Spinal cord (tissue), 10 donors: ENCODE results near the gene PSMB4. TPM values are rescaled to one million over a fixed set of nuclear protein-coding genes. Genes with fewer than 3 reads are reported as not detected.
"Not testable (repeated sequence)": the region's sequence is repeated elsewhere in the genome, so short reads cannot be mapped to it uniquely, and the experiment has no call there.

Experiments
- DNase-seq, 6 donors: peaks; one replicate each; pipeline versions ENCODE4 v3.0.0 to v3.0.0-alpha.2; 2013 to 2015; ENCODE audit warnings: low spot score in 6 of 6, low read depth in 4 of 6
- H3K27ac ChIP-seq: one replicate; pipeline ENCODE4 v1.5.1; 2013; ENCODE audit warnings: low read depth, low read length, control low read depth
- H3K27me3 ChIP-seq: one replicate; pipeline ENCODE4 v1.6.1; 2013; ENCODE audit warnings: low read length; ENCODE audit not compliant: control insufficient read depth, insufficient read depth
- H3K36me3 ChIP-seq: one replicate; pipeline ENCODE4 v1.6.1; 2013; ENCODE audit warnings: low read length; ENCODE audit not compliant: control insufficient read depth, insufficient read depth
- H3K4me1 ChIP-seq: one replicate; pipeline ENCODE4 v1.6.1; 2013; ENCODE audit warnings: low read length; ENCODE audit not compliant: control insufficient read depth, insufficient read depth
- H3K4me3 ChIP-seq: one replicate; pipeline ENCODE4 v1.5.1; 2013; ENCODE audit warnings: low read depth, low read length, control low read depth
- H3K9me3 ChIP-seq: one replicate; pipeline ENCODE4 v1.6.1; 2013; ENCODE audit warnings: low read length; ENCODE audit not compliant: control insufficient read depth, insufficient read depth
- WGBS: methylation state at CpG from one replicate; pipeline ENCODE4 v1.1.5; 2013; ENCODE audit warnings: missing lambda C conversion rate; ENCODE audit not compliant: insufficient coverage; 5-methylcytosine and 5-hydroxymethylcytosine counted together
- polyA plus RNA-seq, 2 donors: library from polyadenylated mRNA; unstranded; fragments of 120-200 nt; gene quantifications; one replicate each; pipeline ENCODE4 v1.2.1, GENCODE V29; 2013; ENCODE audit not compliant: insufficient read length in 2 of 2
- total RNA-seq, 2 donors: library from RNA; depleted of rRNA in 1 of 2; stranded (reverse); fragments of 120-200 nt in 1 of 2; fragments of >200 nt in 1 of 2; gene quantifications; one replicate each; pipeline versions ENCODE4 v1.2.3 to v1.2.4, GENCODE V29; 2013 to 2014
- donor health status: healthy.

The PSMB4 gene
- total and polyA plus RNA-seq, 4 donors: 247 to 298 (median 280) TPM

DNA sequence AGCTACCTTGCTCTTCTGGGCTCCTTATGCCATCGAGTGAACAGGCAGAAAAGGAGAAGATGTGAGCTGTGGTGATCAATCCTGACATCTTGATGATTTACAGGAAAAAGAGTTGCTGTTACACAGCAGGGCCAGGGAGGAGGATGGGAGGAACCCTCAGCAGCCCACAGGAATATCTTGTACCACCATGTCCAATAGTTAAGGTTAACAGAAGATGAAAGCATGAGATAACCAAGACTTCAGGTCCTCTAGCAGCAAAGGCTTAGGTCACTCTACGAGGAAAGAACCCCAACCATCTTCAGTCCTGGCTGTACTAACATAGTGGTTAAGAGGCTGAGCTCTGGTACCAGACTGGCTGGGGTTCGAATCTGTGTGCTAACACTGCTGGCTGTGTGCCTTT, 14.8 kb upstream of the PSMB4 start:
- H3K27ac ChIP-seq: no peak overlapping the region
- no peaks in the 10 kb centered on the region for H3K9me3 ChIP-seq
- no peaks in the 10 kb centered on the region for H3K27me3 ChIP-seq
- no peaks in the 10 kb centered on the region for H3K4me1 ChIP-seq
- H3K36me3 ChIP-seq: no peaks in the 10 kb centered on the region
- DNase-seq: no peak
- no peak overlapping the region for H3K4me3 ChIP-seq
- 100% methylated on average over 1 of the region's 3 CpGs for WGBS

DNA sequence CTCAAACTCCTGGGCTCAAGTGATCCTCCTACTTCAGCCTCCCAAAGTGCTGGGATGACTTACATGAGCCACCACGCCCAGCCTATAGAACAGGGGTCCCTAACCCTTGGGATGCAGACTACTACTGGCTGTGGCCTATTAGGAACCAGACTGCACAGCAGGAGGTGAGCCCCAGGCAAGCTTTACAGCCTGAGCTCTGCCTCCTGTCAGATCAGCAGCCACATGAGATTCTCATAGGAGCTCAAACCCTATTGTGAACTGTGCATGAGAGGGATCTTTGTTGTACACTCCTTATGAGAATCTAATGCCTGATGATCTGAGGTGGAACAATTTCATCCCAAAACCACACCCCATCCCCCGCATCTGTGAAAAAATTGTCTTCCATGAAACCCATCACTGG, 13.4 kb upstream of the PSMB4 start:
- 86% methylated on average over 1 of the region's 2 CpGs for WGBS
- DNase-seq: no peak
- Histone ChIP-seq H3K9me3 (no peaks in the 10 kb centered on the region), H3K36me3 (no peaks in the 10 kb centered on the region), H3K4me1 (no peaks in the 10 kb centered on the region), H3K27me3 (no peaks in the 10 kb centered on the region), H3K27ac (no peak overlapping the region), H3K4me3 (no peak overlapping the region)

DNA sequence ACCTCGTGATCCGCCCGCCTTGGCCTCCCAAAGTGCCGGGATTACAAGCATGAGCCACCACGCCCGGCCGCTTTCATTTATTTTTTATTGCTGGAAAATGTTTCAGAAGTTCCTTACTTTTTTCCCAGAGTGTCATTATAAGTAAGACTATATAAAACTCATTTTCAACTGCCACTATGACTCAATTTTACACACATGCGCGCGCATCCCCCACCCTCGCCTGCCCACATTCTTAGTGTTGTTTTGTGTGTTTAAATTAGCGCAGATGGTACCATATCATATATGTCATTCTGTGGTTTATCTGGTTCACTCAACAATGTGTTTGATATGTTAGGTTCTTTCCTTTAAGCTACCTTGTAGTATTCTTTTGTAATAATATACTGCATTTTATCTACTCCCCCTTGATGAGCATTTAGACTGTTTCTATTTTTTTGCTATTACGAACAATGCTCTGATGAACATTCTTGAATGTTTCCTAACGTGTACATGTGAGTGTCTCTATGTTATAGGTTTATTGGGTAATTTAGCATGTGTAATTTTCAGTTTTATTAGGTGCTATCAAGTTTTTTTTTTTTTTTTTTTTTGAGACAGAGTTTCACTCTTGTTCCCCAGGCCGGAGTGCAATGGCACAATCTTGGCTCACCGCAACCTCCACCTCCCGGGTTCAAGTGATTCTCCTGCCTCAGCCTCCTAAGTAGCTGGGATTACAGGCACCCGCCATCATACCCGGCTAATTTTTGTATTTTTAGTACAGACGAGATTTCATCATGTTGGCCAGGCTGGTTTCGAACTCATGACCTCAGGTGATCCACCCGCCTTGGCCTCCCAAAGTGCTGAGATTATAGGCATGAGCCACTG, 8.9 kb upstream of the PSMB4 start:
- not testable (repeated sequence) for H3K4me3 ChIP-seq, H3K4me1 ChIP-seq, DNase-seq, H3K27me3 ChIP-seq, H3K9me3 ChIP-seq, H3K27ac ChIP-seq, H3K36me3 ChIP-seq
- WGBS: 94% methylated on average over 7 of the region's 22 CpGs

DNA sequence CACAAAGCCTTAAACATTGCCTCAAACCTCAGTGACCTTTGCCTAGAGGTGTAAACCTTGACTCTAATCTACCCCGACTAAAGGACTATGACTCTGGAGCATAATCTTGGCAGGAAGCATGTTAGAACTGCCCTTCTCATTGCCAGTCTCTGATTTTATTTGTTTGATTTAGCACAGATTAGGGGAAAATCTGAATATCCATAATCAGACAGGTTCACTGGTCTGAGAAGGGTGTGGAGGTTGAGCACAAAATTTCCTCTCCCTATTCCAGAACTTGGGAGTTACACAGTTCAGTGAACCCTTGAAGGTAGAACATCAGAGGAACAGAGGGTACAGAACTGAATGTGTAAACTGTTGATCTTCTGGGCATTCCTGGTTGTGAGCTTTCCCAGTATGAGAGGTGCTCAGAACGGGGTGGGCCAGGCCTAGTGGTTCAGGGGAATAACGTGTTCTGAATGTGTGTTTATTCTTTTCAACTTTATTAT, 8.3 kb upstream of the PSMB4 start:
- no CpG with 5 or more reads among the region's 3 CpGs for WGBS

DNA sequence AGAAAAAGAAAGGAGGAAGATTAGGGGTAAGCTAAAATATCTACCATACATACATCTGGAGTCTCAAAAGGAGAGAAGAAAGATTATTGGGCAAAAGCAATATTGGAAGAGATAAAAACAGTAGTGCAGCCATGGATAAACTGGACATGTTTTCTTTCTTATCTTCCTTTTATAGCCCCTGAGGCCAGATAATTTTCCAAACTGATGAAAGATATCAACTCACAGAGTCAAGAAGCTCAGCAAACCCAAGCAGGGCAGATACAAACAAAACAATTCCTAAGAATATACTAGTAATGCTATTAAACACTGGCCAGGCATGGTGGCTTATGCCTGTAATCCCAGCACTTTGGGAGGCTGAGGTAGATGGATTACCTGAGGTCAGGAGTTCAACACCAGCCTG, 5.8 kb upstream of the PSMB4 start:
- Histone ChIP-seq H3K9me3 (no peaks in the 10 kb centered on the region), H3K4me1 (no peaks in the 10 kb centered on the region), H3K36me3 (no peaks in the 10 kb centered on the region), H3K4me3 (no peak overlapping the region), H3K27ac (no peak overlapping the region), H3K27me3 (no peaks in the 10 kb centered on the region)
- DNase-seq: no peak

More for the DNA sequence above, 8.3 kb upstream of the PSMB4 start:
- Histone ChIP-seq H3K4me3 (no peak overlapping the region), H3K27ac (no peak overlapping the region), H3K27me3 (no peaks in the 10 kb centered on the region), H3K4me1 (no peaks in the 10 kb centered on the region), H3K36me3 (no peaks in the 10 kb centered on the region), H3K9me3 (no peaks in the 10 kb centered on the region)
- DNase-seq: no peak

DNA sequence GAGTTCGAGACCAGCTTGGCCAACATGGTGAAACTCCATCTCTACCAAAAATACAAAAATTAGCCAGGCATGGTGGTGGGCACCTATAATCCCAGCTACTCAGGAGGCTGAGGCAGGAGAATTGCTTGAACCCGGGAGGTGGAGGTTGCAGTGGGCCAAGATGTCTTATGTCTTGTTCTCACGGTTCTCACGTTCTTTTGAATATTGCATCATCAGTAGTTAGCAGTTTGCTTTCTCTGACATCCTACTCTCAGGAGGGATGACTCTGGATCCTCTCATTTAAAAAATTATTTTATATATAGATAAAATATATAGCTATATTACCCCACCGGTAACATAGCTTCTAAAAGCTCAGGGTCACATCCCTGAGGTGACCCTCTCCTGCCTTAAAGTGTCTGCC, 3.1 kb upstream of the PSMB4 start:
- H3K27ac ChIP-seq, H3K9me3 ChIP-seq, DNase-seq, H3K27me3 ChIP-seq, H3K4me3 ChIP-seq, H3K36me3 ChIP-seq: not testable (repeated sequence)
- H3K4me1 ChIP-seq: peaks cover 19% of the 10 kb centered on the region
- 100% methylated on average over 2 of the region's 5 CpGs for WGBS

DNA sequence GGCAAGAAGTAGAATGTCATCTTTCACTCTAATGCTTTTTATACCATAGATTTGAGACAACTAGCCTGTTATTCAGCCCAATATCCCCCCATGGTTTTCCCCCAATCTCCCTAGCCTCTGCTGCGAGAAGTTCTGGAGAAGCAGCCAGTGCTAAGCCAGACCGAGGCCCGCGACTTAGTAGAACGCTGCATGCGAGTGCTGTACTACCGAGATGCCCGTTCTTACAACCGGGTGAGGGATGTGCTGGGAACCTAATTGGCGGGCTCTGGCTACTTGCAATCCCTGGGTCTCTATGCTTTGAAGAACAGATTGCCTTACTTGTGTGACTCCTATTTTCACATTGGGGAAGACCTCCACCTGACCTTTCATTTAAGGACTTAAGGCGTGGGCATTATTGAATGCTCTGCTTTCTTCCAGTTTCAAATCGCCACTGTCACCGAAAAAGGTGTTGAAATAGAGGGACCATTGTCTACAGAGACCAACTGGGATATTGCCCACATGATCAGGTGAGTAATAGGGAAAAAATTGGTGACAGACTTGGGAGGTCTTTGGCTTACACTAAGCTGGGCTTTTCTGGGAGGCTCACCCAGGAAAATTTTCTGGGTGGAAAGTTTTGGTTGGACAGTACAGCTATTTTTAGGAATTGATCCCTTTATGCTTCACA, 1.9 kb downstream of the PSMB4 start:
- H3K27ac ChIP-seq: no peak overlapping the region
- no peaks in the 10 kb centered on the region for H3K27me3 ChIP-seq
- DNase-seq: no peak
- no peak overlapping the region for H3K4me3 ChIP-seq
- no peaks in the 10 kb centered on the region for H3K9me3 ChIP-seq
- 91% methylated on average over 11 of the region's 13 CpGs for WGBS
- peaks cover 40% of the 10 kb centered on the region for H3K36me3 ChIP-seq
- H3K4me1 ChIP-seq: peaks cover 20% of the 10 kb centered on the region

DNA sequence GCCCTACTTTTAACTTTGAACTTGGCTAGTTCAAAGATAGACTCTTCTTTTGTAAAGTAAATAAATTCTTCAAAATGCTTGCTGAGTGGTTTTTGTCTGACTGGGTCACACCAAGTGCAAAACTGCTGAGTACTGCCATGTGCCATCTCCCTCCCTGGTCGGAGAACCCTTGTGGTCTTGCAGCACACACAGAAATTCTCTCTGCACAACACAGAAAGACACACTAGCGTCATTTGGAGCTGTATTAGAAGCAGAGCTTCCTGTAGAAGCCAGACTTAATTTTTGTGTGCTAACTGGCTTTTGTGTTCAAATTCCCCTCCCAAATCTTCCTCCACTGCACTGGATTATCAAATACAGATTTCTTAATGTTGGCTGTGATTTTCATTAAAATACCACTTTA, 2.5 kb downstream of the PSMB4 start:
- WGBS: no CpG with 5 or more reads among the region's 2 CpGs
- no peaks in the 10 kb centered on the region for H3K27me3 ChIP-seq
- peaks cover 20% of the 10 kb centered on the region for H3K4me1 ChIP-seq
- H3K27ac ChIP-seq: no peak overlapping the region
- peaks cover 41% of the 10 kb centered on the region for H3K36me3 ChIP-seq
- no peak overlapping the region for H3K4me3 ChIP-seq
- no peaks in the 10 kb centered on the region for H3K9me3 ChIP-seq
- no peak for DNase-seq

DNA sequence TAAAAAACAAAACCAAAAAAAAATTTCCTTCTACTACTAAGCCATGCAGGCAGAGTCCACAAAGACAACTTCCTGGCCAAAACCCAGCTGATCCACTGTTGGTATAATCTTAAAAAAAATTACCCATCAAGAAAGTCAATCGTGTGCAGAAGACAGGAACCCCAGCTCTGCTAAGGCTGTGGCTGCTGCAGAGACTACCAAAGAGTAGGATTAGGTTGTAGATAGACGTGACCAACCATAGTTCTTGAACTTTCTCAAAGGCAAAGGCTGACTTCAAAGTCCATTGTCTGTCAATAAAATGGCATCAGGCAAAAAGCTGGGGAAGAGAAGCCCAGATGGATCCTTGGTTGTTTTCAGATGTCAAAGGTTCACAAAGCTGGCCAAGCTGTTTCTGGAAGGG, 3.4 kb downstream of the PSMB4 start:
- no peaks in the 10 kb centered on the region for H3K9me3 ChIP-seq
- no peak for DNase-seq
- H3K36me3 ChIP-seq: peaks cover 44% of the 10 kb centered on the region
- H3K4me3 ChIP-seq: no peak overlapping the region
- peaks cover 20% of the 10 kb centered on the region for H3K4me1 ChIP-seq
- H3K27me3 ChIP-seq: no peaks in the 10 kb centered on the region
- WGBS: 64% methylated on average over 1 of the region's 2 CpGs
- H3K27ac ChIP-seq: no peak overlapping the region

DNA sequence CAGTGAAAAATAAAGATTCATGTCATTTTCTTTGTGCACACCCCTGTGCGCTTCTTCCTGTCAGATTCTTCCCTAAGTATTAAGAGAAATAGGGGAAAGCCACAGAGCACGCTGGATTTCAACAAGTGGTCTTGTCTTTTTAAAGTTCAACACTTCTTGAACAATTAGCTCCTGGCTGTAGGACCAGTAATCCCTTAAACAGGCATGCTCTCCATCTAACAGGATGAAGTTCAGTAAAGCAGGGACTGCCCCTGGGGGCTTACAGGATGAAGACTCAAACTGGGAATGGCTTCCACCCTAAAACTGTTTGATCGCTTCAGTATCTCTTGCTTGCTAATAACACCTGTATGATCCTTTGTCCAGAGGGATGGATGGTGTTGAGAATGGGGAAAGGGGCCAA, 4.2 kb downstream of the PSMB4 start:
- H3K4me1 ChIP-seq: peaks cover 20% of the 10 kb centered on the region
- DNase-seq: no peak
- 100% methylated on average over 2 of the region's 3 CpGs for WGBS
- H3K36me3 ChIP-seq: peaks cover 50% of the 10 kb centered on the region
- H3K27me3 ChIP-seq: no peaks in the 10 kb centered on the region
- H3K4me3 ChIP-seq: no peak overlapping the region
- H3K27ac ChIP-seq: no peak overlapping the region
- no peaks in the 10 kb centered on the region for H3K9me3 ChIP-seq
